NK-92 (cell line): Measurements from ENCODE around the gene ACTL10.
"Not testable (repeated sequence)": the region's sequence is repeated elsewhere in the genome, so short reads cannot be mapped to it uniquely, and the experiment has no call there.

Source experiments
- DNase-seq: peaks from one replicate; lab custom pipeline; 2025; ENCODE audit not compliant: unreplicated experiment; lab: John Stamatoyannopoulos, UW

Gene ACTL10

GRCh38 chr20:33666293-33667244, at the start of gene ACTL10:
Gene ACTL10, plus strand, starts transcription at chr20:33666943. Its CDS starts 555 bp downstream, at chr20:33667498.
- no peak for DNase-seq

GRCh38 chr20:33621717-33622400, 44.9 kb upstream of the ACTL10 start:
- no peak for DNase-seq

DNA sequence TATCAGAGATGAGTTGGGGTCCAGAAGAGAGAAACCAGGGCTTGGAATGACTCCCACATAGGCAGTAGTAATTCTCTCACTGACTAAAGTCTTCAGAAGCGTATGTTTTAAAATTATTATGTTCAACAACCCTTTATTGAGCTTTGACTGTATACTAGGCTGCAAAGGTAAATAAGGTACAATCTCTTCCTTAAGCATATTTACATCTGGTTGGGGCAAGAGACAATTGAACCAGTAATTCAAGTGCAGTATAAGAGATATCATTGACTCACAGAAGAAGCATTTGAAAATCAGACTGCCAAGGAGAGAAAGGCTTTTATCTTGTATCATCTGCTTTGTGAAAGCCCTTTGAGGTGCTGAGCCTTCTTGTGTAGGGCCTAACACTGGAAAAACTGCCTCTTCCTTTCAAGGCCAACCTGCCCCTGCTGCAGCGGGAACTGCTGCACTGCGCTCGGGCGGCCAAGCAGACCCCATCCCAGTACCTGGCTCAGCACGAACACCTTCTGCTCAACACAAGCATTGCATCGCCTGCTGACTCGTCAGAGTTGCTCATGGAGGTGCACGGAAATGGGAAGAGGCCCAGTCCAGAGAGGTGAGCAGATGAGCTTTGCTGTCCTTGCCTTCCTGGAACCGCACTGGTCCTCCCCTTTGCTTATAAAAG, 43.9 kb upstream of the ACTL10 start:
- DNase-seq, result no peak

DNA sequence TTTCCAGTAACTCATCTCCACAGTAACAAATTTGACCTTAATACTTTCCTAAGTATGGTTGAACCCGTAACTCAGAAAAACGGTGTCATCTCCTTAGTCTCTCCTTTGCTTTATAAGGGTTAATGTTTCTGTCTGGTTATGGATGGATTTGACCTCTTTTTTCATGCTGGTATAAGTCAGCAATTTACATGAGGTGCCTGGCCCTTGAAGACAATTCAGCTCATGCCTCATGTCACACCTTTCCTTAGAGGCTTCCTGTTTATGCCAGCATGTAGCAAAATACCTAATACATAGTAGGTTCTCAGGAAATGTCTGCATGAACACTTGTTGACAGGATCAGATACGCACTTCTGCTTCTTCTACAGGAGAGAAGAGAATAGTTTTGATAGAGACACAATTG, 42.3 kb upstream of the ACTL10 start:
- DNase-seq, result no peak

- DNase-seq, result no peak
Measured at GRCh38 chr20:33626190-33626589, 40.6 kb upstream of the ACTL10 start.

DNA sequence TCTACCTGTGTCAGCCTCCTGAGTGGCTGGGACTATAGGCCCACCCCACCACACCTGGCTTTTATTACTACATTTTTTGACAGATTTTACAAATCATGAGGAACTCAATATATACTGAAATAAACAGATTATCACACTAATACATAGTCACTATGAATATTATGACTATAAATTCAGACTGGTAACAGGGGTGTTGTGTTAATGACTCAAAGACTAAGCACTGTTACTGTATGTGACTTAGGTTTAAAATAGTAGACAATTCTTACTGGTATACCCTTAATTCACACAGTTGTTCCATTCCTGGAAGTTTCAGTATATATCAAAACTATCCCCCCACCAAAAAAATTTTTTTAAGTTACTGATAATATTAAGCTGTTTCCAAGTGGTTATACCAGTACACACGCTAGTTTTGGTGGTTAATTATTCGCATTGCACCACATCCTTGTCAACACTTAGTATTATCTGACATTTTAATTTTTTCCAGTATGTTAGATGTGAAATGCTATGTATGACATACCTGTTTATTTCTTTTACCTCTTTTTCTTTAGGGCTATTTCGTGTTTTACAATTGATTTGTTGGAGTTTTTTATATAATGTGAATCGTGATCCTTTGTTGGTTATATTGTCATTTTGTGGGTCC, 39.0 kb upstream of the ACTL10 start:
- no peak for DNase-seq

GRCh38 chr20:33629533-33629932, 37.2 kb upstream of the ACTL10 start:
- DNase-seq, result no peak

- DNase-seq, result no peak
Measured at GRCh38 chr20:33629979-33630378, 36.8 kb upstream of the ACTL10 start.

DNA sequence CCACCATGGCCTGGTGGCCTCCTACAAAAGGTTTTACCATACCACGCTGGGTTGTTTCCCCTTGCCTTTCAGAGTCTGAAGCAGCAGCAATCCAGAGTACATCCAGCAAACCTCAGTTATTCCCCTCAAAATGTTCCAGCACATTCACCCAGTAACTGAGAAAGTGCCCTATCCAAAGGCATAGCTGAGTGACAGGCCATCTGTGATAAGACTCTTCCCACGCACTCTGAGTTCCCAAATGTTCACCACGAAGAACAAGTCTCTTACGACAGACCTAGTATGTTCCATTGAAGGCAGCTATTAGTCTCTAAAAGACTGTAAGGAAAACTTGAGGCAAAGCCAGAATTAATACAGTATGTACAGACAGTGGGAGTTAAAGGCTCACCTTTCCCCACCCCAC, 36.2 kb upstream of the ACTL10 start:
- DNase-seq, result no peak

- DNase-seq, result not testable (repeated sequence)
Measured at GRCh38 chr20:33631910-33632309, 34.8 kb upstream of the ACTL10 start.

DNA sequence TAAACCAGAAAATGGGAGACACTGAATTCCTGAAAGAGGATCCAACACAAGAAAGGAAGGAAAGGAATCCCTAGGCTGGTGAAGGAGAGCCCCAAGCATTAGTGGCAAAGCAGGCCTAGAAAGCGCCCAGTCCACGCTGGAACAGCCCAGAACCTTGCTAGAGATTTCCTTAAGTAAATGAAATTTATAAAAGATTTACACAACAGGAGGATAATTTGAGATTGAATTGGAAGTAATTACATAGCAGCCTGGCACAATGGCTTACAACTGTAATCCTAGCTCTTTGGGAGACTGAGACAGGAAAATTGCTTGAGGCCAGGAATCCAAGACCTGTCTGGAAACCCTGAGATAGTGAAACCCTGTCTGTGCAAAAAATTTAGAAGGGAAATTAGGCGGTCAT, 31.4 kb upstream of the ACTL10 start:
- DNase-seq, result no peak

DNA sequence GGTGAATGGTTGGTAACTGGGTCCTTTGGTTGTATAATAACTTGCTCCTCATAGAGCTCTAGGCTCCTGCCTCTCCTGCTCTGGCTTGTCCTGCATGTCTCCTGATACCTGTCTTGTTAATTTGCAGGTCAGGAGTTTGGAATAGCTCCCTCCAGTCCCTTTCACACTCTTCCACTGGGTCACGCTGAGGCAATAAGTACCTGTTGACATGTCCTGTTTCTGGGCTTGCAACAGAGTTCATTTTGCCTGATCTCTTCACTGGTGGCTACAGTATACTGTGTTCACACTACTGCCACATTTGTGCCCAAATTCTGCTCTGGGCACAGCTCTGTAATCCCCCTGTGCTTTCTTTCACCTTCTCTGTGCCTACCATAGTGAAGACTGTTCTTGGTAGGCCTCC, 30.0 kb upstream of the ACTL10 start:
- DNase-seq, result no peak

- no peak for DNase-seq
Measured at GRCh38 chr20:33640287-33640686, 26.5 kb upstream of the ACTL10 start.

DNA sequence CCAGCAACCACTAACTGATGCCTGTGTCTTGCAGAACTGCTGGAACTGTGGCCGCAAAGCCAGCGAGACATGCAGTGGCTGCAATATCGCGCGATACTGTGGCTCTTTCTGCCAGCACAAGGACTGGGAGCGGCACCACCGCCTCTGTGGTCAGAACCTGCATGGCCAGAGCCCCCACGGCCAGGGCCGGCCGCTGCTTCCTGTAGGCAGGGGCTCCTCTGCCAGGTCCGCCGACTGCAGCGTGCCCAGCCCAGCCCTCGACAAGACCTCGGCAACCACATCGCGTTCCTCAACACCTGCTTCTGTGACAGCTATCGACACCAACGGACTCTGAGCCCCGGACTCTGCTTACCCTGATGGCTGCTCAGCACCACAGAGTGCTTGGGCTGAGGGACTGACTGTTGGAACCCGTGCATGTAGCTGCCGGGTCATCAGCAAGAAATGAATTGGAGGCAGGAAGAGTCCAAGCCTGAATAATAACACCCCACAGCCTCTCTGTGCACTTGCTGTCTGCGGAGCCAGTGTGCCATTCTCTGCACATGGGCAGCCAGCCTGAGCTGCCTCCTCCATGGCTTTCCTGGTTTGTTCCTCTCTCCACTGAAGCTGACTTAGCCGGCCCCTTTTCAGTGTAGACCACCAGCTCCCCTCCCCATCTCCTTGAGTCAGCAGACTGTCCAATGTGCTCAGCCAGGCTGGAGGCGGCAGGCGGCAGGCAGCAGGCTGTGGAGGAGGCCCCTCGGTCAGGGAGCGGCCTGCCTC, 22.3 kb upstream of the ACTL10 start:
- DNase-seq, result no peak

GRCh38 chr20:33645072-33645358, 21.7 kb upstream of the ACTL10 start:
- DNase-seq, result no peak

DNA sequence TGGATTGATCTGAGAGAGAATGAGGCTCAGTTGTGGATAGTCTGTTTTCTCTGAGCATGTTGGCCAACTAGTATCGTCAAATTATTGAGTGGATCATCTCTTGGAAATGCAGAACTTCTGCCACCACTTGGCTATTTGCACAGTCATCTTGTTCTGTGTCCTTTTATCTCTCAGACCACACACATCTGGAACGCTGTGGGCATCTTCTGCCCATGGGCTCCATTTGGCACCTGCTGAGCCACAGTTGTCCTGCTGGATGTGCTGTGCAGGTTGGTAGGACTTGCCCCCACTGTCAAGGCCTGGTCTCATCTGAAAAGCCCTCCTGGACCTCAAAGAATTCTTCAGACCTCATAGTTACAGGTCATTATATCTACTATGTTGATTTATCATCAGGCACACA, 21.3 kb upstream of the ACTL10 start:
- DNase-seq, result no peak

- no peak for DNase-seq
Measured at GRCh38 chr20:33646191-33646590, 20.6 kb upstream of the ACTL10 start.

DNA sequence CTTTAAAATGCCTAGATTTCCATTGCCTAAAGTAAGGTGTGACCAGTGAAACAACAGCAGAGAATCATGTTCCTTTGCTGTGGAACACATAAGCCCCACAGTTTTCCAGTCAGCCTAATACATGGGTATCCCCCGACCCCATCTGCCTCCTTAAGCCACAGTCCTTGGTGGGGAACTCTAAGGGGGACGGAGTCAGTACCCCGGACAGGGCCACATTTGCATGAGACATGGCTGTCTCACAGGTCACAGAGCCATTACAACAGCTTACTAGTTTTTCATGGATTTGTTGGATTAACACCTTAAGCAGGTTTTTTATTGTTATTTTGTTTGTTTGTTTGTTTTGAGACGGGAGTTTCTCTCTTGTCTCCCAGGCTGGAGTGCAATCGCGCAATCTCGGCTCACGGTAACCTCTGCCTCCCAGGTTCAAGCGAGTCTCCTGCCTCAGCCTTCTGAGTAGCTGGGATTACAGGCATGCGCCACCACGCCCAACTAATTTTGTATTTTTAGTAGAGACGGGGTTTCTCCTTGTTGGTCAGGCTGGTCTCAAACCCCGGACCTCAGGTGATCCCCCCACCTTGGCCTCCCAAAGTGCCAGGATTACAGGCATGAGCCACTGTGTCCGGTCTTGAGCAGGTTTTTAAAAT, 19.7 kb upstream of the ACTL10 start:
- not testable (repeated sequence) for DNase-seq

- DNase-seq, result no peak
Measured at GRCh38 chr20:33647603-33648395, 18.9 kb upstream of the ACTL10 start.
